A549 treated with ZK216348 at 1 μM for 4 hours (cell line): ENCODE data around the gene SET. TPM values are rescaled to one million over a fixed set of nuclear protein-coding genes. Genes with fewer than 3 reads are reported as not detected.

Source experiments
- total RNA-seq: library from RNA; stranded (reverse); fragments of 200-300 nt; extraction: Qiagen RNA extraction; gene quantifications from 5 replicates; pipeline ENCODE4 v1.2.3, GENCODE V29; 2022; ENCODE audit warnings: low read depth

The SET gene
- 388 to 686 TPM (median 407 TPM) in 5 replicates for total RNA-seq

GRCh38 chr9:128688501-128689292, at the start of gene SET:
Gene SET, plus strand, starts transcription at chr9:128689222. Its CDS starts 361 bp downstream, at chr9:128689583.

GRCh38 chr9:128656416-128657343, 32.3 kb upstream of the SET start, which contains the start of gene DYNC2I2:
Gene DYNC2I2, minus strand, starts transcription at chr9:128656847. Its CDS starts 121 bp downstream, at chr9:128656726.

GRCh38 chr9:128702445-128702948, 13.5 kb downstream of the SET start, which contains the start of gene PKN3:
Gene PKN3, plus strand, starts transcription at chr9:128702503. Its CDS starts 413 bp downstream, at chr9:128702916.

GRCh38 chr9:128723866-128724743, 35.1 kb downstream of the SET start, which contains the start of gene ZDHHC12:
Gene ZDHHC12, minus strand, starts transcription at chr9:128724127. Its CDS starts 34 bp downstream, at chr9:128724093.

Other genes with a start within 250 kb of the SET start
- 26.8 to 29.4 TPM (median 28.0 TPM) in 5 replicates for gene ODF2, start 233.2 kb upstream of the SET start, total RNA-seq
- gene GLE1, start 184.5 kb upstream of the SET start, total RNA-seq, result 29.1 to 33.7 TPM (median 30.7 TPM) in 5 replicates
- 121 to 167 TPM (median 157 TPM) in 5 replicates for gene SPTAN1, start 136.6 kb upstream of the SET start, total RNA-seq
- gene DYNC2I2, start 32.4 kb upstream of the SET start, total RNA-seq, result 71.7 to 143 TPM (median 132 TPM) in 5 replicates
- gene PKN3, start 13.3 kb downstream of the SET start, total RNA-seq, result 12.3 to 20.6 TPM (median 18.0 TPM) in 5 replicates
- gene ZDHHC12, start 34.9 kb downstream of the SET start, total RNA-seq, result 49.6 to 96.9 TPM (median 93.3 TPM) in 5 replicates
- gene ZER1, start 82.7 kb downstream of the SET start, total RNA-seq, result 8.7 to 18.4 TPM (median 15.1 TPM) in 5 replicates
- gene TBC1D13, start 98.0 kb downstream of the SET start, total RNA-seq, result 17.6 to 23.5 TPM (median 21.1 TPM) in 5 replicates
- gene ENDOG, start 129.3 kb downstream of the SET start, total RNA-seq, result 12.2 to 33.5 TPM (median 32.5 TPM) in 5 replicates
- 24.0 to 44.2 TPM (median 37.4 TPM) in 5 replicates for gene SPOUT1, start 140.6 kb downstream of the SET start, total RNA-seq
- gene KYAT1, start 192.7 kb downstream of the SET start, total RNA-seq, result 8.1 to 10.6 TPM (median 10.2 TPM) in 5 replicates
- gene LRRC8A, start 192.9 kb downstream of the SET start, total RNA-seq, result 46.3 to 82.4 TPM (median 75.0 TPM) in 5 replicates
- gene PHYHD1, start 231.8 kb downstream of the SET start, total RNA-seq, result not detected in 5 replicates